Epithelial cell of esophagus (primary cell): ENCODE data around the gene MUC12.

Experiments
- DNase-seq: peaks from one replicate; pipeline ENCODE4 v3.0.0; 2010; ENCODE audit warnings: low read depth
- H3K4me3 ChIP-seq: 2 replicates; pipeline ENCODE4 v1.5.1; 2011; ENCODE audit warnings: mild to moderate bottlenecking, low read length, control low read depth
- CTCF ChIP-seq: IDR thresholded peaks from 2 replicates; pipeline ENCODE4 v1.5.1; 2011; ENCODE audit warnings: low read depth, mild to moderate bottlenecking, low read length, control low read depth, inconsistent platforms; ENCODE audit not compliant: insufficient read depth; ENCODE audit errors: missing control alignments

MUC12 gene

GRCh38 chr7:100965723-100966541 is 3.4 kb upstream of the MUC12 start:
- DNase-seq = peak; percentile 58
- peak; percentile 51 for TF ChIP-seq CTCF
- H3K4me3 ChIP-seq = no peak overlapping the region

GRCh38 chr7:100966542-100967291 is 2.6 kb upstream of the MUC12 start:
- no peak overlapping the region for H3K4me3 ChIP-seq
- DNase-seq = no peak
- TF ChIP-seq CTCF = no peak

GRCh38 chr7:100967292-100967863 is 2.0 kb upstream of the MUC12 start:
- no peak for TF ChIP-seq CTCF
- no peak overlapping the region for H3K4me3 ChIP-seq
- DNase-seq = no peak

GRCh38 chr7:100968031-100968430 is 1.3 kb upstream of the MUC12 start:
- no peak overlapping the region for H3K4me3 ChIP-seq
- TF ChIP-seq CTCF = no peak
- no peak for DNase-seq

GRCh38 chr7:100968650-100969049 is 715 bp upstream of the MUC12 start:
- no peak for TF ChIP-seq CTCF
- no peak overlapping the region for H3K4me3 ChIP-seq
- no peak for DNase-seq

- no peak for TF ChIP-seq CTCF
- no peak for DNase-seq
- no peak overlapping the region for H3K4me3 ChIP-seq
These were observed 2.0 kb downstream of the MUC12 start for GRCh38 chr7:100971111-100972001.
